Forelimb muscle (tissue), 1 donor: ENCODE results near the gene POU2F3. TPM values are rescaled to one million over a fixed set of nuclear protein-coding genes. Genes with fewer than 3 reads are reported as not detected.

Experiments used
- DNase-seq: peaks from one replicate; pipeline ENCODE4 v3.0.0-alpha.2; 2013; ENCODE audit warnings: low read depth
- polyA plus RNA-seq: library from polyadenylated mRNA; unstranded; fragments of 120-200 nt; gene quantifications from one replicate; pipeline ENCODE4 v1.2.1, GENCODE V29; 2013; ENCODE audit not compliant: insufficient read length

POU2F3 gene
- 0.04 TPM for polyA plus RNA-seq

DNA sequence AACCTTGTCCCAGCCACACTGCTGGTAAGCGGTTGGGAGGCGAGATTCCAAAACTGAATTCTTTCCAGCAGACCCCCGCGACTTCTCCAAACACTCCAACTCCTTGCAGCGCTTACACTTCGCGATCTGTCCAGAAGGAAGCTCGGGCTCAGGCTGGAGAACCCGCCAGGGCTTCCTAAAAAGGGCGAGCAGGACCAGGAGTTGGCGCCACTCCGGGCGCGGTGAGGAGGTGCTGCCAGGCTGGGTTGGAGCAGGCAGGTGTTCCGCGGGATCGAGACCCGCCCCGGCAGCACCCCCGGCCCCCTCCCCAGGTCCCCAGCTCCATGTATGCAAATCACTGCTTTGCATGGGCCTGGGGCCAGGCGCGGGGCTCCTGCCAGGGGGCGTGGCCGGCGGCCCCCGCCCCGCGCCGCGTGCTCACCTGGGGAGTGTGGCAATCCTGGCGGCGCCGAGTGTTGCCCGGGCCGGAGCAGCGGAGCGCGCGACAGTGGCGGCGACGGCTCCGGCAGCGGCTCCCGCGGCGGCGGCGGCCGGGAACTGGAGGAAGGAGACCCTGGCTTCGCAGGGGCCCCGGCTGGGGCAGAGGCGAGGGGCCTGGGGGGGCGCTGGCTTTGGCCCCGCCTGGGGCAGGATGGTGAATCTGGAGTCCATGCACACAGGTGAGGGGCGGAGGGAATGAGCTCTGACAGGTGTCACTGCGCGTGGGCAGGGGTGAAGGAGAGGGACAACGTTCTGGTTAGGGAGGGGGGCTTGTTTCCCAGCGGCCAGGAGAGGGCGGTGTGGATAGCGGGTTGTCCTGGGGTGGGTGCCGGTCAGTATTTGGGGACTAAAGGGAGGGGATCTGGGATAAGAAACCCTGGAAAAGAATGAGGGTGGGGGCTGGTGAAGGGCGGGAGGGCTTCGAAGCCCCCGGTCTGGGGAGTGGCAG lies at the start of gene POU2F3:
TSS of gene POU2F3 (plus strand) at position 428 of the 928 bp plus-strand sequence. CDS start at position 632, 204 bp downstream.
- no peak for DNase-seq

DNA sequence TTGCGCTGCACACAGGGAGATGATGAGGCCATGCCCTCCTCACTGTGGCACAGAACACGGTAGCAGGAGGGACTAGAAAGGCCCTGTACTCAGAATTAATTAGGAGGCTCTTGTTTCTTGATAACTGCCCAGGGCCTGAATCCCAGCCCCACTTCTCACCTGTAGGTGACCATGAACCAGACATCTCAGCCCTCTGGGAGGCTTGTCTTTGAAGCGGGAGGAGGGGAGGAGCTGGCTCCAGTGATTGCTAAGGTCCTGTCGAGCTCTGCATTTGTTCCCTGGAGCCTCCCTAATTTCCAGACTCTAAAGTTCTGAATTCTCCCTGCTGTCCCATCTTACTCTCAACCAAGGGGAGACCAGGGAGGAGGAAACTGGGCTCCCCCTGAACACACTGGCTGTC lies 48.9 kb upstream of the POU2F3 start:
- no peak for DNase-seq

DNA sequence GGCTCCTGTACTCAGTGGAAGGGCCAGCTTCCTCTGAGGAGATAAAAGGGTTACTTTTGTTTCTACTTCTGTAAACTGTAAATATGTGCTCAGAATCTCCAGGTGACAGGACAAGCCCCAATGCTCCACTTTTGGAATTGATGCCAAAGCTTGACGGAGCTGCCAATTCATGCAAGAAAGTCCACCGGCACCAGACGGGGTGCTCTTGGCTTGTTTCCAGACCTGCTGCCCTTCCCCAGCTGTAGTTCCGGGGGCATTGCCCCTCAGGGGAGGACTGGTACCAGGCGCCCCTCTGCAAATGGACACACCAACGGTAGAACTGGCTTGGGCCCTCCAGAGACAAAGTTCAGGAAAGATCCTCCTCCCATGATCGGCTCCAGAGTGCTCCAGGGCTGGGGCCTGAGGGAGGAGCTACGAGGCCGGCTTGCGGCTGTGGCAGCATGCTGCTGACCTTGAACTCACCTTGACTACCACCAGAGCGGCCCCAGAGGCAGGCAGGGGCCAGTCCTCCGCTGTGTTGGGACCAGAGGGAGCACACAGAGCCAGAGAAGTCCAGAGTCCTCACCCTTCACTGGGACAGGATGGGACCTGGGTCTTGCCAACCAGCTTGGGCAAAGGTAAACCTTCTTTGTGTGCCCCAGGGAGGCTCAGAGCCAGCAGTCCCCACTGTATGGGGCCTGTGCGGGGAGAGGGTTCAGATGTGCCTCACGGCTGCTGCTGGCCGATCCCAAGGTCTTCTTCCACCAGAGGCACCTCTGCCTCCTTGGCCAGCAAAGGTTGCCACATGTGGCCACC lies 46.9 kb upstream of the POU2F3 start:
- DNase-seq = no peak

DNA sequence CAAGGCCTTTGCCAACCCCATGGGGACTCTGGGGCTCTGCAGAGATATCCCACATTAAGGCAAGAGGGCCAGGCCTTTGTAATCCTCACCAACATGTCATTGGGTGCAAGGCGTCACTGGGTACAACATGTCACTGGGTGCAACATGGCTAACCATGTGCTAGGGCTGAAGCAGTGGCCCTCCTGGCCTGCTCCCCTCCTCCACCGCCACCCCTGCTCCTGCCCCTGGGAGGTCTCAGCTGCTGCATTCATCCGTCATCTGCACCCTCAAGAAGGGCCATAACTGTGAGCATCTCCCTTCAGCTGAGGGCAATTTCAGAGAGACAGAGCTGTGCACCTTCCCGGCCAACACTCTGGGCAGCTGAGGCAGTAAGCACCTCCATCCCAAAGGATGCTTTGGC lies 45.8 kb upstream of the POU2F3 start:
- no peak for DNase-seq

DNA sequence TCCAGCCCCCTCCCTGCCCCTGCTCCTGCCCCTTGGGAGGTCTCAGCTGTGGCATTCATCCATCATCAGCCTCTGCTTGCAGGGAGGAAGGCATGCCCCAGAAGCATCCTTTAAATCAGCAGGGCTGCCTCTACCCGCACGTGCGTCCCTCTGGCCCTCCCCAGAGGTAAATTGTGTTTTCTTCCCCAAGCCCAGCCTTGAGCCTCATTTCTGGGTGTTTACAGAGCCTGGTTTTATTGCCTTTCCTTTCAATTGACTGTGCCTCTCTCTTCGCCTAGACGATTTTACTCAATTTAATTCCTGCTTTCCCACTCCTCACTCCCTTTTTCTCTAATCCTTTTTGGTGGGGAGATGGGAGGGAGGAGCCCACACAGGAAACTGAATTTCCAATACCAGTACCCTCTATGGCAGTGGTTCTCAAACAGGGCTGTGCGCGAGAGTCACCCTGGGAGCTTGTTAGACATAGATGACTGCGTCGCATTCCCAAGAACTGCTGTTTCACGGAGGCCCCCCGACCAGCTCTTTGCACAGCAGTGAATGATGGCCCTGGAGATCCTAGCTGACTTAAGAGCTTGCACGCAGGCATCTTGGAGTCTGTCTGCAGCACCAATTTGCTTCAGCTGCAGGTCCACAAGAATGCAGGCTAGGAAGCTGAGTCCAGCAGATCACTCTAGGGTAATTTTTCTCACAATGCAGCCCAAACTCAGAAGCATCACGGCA lies 44.2 kb upstream of the POU2F3 start:
- no peak for DNase-seq

DNA sequence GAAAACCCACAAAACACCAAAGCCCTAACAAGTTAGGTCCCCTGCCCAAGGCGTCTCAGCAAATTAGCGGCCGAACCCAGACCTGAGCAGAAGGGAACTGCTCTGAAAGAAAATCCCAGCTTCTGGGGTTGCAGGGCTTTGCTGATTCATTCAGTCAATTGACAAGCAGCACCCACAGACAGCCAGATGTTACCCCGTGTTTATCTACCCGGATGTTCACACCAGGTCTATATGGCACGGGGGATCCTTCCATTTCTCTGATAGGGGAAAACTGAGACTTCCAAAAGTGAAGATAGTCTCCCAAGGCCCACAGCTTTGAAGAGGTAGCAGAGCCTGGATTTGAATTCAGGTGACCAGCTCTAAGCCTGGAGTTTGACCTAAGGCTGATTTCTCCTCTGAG lies 43.1 kb upstream of the POU2F3 start:
- no peak for DNase-seq

DNA sequence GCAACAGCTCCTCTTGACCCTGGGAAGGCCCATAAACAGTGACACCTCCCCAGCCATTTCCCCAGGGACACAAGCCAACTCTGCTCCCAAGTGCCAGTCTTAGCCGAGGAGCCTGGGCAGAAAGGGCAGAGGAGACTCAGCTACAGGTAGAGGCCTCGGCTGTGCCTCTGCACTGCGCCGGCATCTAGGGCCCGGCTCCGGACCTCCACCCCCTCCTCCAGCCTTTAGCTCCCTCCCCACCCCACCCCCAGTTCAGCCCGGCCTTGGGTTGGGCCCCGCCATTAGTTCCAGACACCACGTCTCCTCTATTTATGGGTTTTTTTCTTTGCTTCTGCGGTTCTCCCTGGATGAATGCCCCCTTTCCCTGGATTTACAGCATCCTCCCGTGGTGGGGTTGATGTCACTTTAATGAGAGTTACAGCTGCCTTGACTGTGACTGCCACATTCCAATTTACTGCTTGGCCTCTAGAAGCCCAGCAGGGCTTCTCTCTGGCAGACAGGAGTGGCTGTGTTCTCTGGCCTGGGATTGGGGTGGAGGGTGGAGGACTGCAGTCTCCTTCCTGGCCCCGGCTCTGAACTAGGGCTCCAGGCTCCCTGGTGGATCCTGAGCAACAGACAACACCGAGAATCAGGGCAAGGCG lies 42.6 kb upstream of the POU2F3 start:
- no peak for DNase-seq

DNA sequence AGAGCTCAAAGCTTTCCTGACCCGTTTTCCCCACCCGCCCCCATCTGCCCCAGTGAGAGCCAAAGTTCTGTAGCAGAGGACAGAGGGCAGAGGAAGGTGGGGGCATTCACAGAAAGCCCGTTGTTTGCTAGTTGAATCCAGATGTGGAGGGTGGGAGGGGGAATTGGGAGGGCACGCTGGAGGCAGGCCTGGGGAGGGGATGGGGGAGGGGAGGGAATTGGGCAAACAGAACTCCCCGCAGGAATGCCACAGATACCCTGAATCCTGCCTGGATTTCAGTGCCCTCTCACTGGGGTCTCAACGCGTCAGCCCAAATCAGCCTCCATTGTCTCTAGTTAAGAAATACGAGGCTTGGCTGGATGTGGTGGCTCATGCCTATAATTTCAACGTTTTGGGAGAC lies 42.0 kb upstream of the POU2F3 start:
- no peak for DNase-seq

DNA sequence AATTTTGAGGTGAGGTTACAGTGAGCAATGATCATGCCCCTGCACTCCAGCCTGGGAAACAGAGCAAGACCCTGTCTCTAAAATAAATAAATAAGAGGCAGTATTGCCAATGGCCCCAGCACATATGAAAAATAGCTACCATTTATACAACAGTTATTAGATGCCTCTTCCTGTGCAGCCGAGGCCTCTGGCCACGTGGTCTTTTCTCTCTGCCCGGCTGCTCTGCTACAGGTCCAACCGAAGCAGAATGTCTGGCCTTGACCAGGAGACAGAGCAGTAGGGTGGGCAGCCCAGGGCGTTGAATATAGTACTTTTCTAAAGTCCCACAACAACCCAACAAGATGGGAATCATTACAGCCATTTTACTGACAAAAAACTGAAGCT lies 41.5 kb upstream of the POU2F3 start:
- DNase-seq = no peak

DNA sequence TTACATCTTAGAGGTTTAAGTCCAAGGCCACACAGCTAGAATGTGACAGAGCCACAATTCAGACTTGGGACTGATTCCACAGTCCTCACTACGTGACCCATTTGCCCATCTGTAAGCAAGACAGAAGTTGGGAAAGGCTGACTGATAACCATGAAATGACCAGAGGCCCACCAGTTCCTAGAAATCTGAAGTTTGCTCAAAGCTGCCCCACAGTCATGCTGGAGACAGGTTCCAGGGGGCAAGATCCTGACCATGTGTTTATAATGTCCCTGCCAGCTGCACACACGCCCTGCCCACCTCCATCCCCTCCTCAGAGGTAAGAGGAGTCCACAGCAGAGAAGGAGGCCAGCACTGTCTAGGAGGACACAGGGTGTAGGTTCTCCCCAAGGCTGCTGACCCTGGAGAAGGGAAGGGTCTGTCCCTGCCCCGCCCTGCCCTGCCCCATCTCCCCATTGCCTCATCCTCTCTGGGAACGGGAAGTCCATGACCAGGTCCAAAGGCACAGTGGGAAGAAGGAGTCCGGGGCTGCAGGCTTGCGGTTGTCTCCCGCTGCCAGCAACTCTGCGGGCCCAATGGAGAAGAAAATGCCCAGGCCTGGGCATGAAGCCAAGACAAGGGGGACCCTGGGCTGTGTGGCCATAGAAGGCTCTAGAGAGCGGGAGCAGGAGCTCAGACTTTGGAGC lies 41.0 kb upstream of the POU2F3 start:
- no peak for DNase-seq

DNA sequence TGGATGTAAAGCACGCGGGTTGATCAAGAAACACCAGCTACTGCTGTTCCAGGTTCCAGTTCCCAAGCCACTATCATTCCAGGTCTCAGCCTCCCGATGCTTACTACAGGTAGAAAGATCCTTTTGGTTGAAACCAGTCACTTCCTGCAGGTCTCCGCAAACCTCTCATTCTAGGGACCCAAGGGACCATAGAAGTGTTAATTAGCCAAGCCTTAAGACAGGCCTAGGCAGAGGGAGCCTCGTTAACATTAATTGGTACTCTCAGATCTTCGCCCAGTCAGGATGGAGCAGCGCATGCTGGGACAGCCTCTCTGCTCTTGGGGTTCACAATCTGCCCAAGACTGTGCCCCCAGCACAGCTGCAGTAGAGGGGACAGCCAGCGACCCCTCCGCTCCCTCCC lies 40.3 kb upstream of the POU2F3 start:
- DNase-seq = no peak

DNA sequence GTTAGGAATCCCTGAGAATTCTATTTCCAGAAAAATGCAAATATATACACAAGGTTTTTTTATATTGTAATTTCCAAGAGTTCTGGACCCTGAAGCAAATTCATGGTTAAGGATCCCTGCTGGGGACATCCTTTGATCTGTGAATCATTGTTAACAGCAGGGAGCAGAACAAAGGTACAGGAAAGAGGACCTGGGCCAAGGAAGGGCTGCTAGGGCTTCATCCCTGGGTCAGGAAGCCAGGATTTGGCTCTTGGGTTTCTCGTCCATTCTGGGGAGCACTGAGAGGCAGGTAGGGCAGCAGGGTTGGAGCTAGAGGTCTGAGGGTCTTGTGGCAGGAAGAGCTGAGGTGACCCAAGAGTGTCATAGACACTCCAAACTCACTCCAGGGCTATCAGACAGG lies 39.3 kb upstream of the POU2F3 start:
- no peak for DNase-seq

DNA sequence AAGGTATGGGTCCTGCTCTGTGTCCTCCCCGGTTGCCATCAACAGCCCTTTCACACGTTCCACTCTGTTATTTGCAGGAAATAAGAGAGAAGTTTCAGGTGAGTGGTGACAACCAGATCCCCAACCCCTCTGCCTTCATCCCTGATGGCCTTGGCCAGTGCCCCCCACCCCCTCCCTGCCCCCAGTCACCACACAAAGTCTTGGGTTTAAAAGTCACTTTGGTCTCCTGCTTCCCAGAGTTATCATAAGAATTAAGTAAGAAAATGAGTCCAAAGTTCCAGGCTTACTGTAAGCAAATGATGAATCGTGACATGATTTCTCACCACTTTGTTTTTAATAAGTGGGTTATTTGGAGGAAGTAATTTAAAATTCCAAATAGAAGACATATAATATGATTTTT lies 38.3 kb upstream of the POU2F3 start:
- DNase-seq = no peak

DNA sequence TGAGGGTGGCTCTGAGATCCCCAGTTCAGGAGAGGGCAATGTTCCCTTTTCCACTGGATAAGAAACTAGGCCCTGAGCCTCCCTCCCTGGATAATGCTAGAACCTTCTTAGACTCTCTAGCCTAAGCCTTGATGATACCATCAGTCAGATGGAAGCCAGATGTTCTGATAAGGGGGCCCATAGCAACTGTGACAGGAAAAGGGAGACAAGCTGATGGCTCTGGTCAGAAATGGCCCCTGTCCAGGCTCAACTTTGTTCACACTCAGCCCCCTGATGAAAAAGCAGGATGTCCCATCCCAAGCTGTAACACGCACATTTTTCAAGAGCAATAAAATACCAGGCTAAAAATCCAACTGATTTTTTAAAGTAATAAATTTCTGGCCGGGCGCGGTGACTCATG lies 36.3 kb upstream of the POU2F3 start:
- DNase-seq = no peak

DNA sequence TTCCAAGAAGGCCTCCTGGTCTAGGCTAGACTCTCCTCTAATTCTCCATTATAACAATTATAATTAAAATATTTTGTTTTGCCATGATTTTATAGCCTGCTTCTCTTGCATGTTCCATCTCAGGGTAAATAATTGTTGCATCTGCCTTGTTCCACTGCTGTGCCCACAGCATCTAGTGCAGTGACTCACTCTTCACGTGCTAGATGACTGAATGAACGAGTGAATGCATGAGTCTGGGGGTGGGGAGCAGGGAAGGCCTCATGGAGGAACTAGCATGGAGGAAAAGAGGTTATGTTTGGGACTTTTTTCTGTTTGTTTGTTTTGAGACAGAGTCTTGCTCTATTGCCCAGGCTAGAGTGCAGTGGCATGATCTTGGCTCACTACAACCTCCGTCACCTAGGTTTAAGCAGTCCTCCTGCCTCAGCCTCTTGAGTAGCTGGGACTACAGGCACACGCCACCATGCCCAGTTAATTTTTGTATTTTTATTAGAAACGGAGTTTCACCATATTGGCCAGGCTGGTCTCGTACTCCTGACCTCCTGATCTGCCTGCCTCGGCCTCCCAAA lies 34.3 kb upstream of the POU2F3 start:
- DNase-seq = no peak

DNA sequence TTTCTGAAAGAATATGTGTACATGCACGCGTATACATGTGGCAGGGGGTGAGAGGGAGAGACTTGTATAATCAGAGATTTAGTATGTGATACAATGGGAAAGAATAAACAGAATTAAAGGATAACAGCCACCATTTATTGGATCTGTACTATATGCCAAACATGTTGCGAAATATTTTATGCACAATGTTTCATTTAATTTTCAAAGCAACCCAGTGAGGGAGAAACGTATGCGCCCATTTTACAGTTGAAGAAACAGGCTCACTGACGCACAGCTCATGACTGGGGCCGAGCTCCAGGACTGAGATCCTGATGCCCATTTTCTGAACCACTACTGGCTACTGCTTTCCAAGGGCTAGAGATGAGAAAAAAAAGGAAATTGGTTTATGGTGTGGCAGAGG lies 32.4 kb upstream of the POU2F3 start:
- DNase-seq = no peak

DNA sequence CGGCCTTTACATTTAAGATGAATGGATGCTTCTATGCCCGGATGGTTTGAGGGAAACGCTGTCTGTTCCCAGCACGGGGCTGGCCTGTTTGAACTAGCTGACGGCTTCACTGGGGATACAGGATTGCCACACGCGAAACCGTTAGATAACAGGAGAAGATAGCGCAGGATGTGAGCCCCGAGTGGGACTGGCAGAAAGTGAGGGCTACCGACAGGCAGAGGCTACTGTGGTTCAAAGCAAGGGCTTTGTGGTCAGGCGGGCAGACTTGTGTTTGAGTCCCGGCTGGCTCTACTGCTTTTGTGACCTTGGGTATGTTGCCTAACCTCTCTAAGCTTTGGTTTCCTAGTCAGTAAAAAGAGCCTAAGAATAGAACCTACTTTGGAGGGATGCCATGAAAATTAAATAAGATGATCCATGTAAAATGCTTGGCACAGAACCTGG lies 31.9 kb upstream of the POU2F3 start:
- DNase-seq = no peak

DNA sequence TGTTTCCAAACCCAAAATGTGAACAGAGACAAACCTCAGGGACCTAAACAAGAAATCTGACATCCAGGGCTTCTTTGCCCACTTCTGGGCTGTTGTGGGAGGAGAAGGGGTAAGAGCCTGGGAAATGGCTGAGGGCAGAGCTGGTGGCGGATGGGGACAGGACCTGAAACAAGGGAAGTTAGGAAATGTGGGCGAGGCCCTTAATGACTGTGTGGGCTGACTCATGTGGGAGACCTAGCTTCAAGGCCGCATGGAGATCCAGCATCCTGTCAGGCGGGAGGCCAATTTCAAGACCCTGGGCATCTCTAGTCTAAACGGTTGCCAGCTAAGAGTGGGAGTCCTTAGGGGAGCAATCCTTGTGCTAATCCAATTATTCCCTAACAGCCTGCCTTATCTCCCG lies 31.2 kb upstream of the POU2F3 start:
- no peak for DNase-seq

DNA sequence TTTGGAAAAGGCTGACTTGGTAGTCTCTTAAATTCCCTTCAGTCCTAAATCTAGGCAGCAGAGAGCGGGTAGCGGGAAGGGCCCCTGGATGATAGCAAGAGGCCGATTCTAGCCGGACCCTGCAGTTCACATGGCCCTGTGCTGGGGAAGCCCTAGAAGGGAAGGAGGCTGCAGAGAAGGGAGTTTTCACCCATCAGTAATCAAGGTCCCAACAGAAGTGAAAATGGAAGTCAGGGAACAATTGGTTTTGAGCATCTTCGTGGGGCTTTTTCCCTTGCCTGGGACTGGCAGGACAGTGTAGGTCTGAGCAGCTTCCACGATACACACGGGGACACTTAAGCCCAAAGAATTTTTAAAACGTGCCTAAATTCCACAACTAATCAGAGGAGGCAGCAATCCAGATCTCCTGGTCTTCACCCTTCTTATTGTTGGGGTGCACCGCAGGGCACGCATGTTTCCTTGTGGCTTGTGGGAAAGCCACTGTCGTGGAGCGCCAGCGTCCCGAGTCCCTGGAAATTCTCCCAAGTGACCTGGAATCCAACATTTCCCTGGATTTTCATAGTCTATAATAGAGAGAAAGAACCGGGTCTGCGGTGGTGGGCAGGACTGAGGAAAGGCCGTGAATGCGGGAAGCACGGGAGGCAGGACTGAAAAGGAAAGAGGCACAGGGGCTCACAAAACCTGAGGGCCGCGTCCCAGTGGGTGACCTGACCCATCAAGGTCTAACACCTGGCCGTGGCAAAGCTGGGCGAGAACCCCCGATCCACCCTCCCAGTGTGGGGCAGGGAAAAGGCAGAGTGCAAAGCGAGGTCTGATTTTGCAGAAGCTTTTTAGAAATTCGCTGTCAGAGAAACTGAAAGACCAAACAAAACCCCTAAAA lies 30.0 kb upstream of the POU2F3 start:
- DNase-seq = no peak
